Measurements from ENCODE around the gene LRRC52.

LRRC52 gene

GRCh38 chr1:165536016-165536415 is 7.8 kb upstream of the LRRC52 start:
- H3K4me2 ChIP-seq (ENCODE audit: low read depth, low read length, poor library complexity, severe bottlenecking) = no peak overlapping the region
- H3K27ac ChIP-seq (ENCODE audit: low read depth, low read length) = no peak overlapping the region
- no peaks in the 10 kb centered on the region for H3F3A ChIP-seq (ENCODE audit: insufficient read depth)
- H3K9me2 ChIP-seq (replicated peaks; ENCODE audit: insufficient read depth, low read length) = no peaks in the 10 kb centered on the region
- H3K27me3 ChIP-seq (ENCODE audit: low read length) = no peaks in the 10 kb centered on the region
- TF ChIP-seq EZH2phosphoT487 (conservative IDR thresholded peaks at IDR 0.05; ENCODE audit: low read length) (no peak), CTCF (IDR thresholded peaks at IDR 0.05; ENCODE audit: insufficient read depth, low read length, poor library complexity, severe bottlenecking) (no peak)
- H3K9me3 ChIP-seq (ENCODE audit: insufficient read depth, low read length) = no peaks in the 10 kb centered on the region
- no peaks in the 10 kb centered on the region for H3K79me2 ChIP-seq (ENCODE audit: insufficient read depth, low read length)
- no peak overlapping the region for H3K4me3 ChIP-seq (ENCODE audit: insufficient read depth, low read length, poor library complexity, severe bottlenecking)
- H3K36me3 ChIP-seq (ENCODE audit: low read length) = no peaks in the 10 kb centered on the region
- no peaks in the 10 kb centered on the region for H4K20me1 ChIP-seq (ENCODE audit: low read depth, low read length)
- no peak overlapping the region for H2AFZ ChIP-seq (ENCODE audit: low read depth, low read length, severe bottlenecking)
- H3K9ac ChIP-seq (ENCODE audit: low read length) = no peak overlapping the region

- Histone ChIP-seq H3K4me3 (ENCODE audit: insufficient read depth, low read length, poor library complexity, severe bottlenecking) (no peak overlapping the region), H3K27ac (ENCODE audit: low read depth, low read length) (no peak overlapping the region), H3K9me3 (ENCODE audit: insufficient read depth, low read length) (no peaks in the 10 kb centered on the region), H3F3A (ENCODE audit: insufficient read depth) (no peaks in the 10 kb centered on the region), H3K79me2 (ENCODE audit: insufficient read depth, low read length) (no peaks in the 10 kb centered on the region), H3K9ac (ENCODE audit: low read length) (no peak overlapping the region), H4K20me1 (ENCODE audit: low read depth, low read length) (no peaks in the 10 kb centered on the region), H2AFZ (ENCODE audit: low read depth, low read length, severe bottlenecking) (no peak overlapping the region), H3K27me3 (ENCODE audit: low read length) (no peaks in the 10 kb centered on the region), H3K36me3 (ENCODE audit: low read length) (no peaks in the 10 kb centered on the region), H3K9me2 (replicated peaks; ENCODE audit: insufficient read depth, low read length) (no peaks in the 10 kb centered on the region), H3K4me2 (ENCODE audit: low read depth, low read length, poor library complexity, severe bottlenecking) (no peak overlapping the region)
- TF ChIP-seq EZH2phosphoT487 (conservative IDR thresholded peaks at IDR 0.05; ENCODE audit: low read length) = no peak
- TF ChIP-seq CTCF (IDR thresholded peaks at IDR 0.05; ENCODE audit: insufficient read depth, low read length, poor library complexity, severe bottlenecking) = no peak
Observed at GRCh38 chr1:165537356-165538109, 6.3 kb upstream of the LRRC52 start.

GRCh38 chr1:165539306-165539705 is 4.5 kb upstream of the LRRC52 start:
- no peaks in the 10 kb centered on the region for H4K20me1 ChIP-seq (ENCODE audit: low read depth, low read length)
- H3K36me3 ChIP-seq (ENCODE audit: low read length) = no peaks in the 10 kb centered on the region
- no peaks in the 10 kb centered on the region for H3K9me2 ChIP-seq (replicated peaks; ENCODE audit: insufficient read depth, low read length)
- H3F3A ChIP-seq (ENCODE audit: insufficient read depth) = no peaks in the 10 kb centered on the region
- H3K9ac ChIP-seq (ENCODE audit: low read length) = no peak overlapping the region
- no peaks in the 10 kb centered on the region for H3K9me3 ChIP-seq (ENCODE audit: insufficient read depth, low read length)
- no peak overlapping the region for H3K27ac ChIP-seq (ENCODE audit: low read depth, low read length)
- H3K79me2 ChIP-seq (ENCODE audit: insufficient read depth, low read length) = no peaks in the 10 kb centered on the region
- H3K4me2 ChIP-seq (ENCODE audit: low read depth, low read length, poor library complexity, severe bottlenecking) = no peak overlapping the region
- TF ChIP-seq EZH2phosphoT487 (conservative IDR thresholded peaks at IDR 0.05; ENCODE audit: low read length) (no peak), CTCF (IDR thresholded peaks at IDR 0.05; ENCODE audit: insufficient read depth, low read length, poor library complexity, severe bottlenecking) (no peak)
- no peak overlapping the region for H2AFZ ChIP-seq (ENCODE audit: low read depth, low read length, severe bottlenecking)
- no peaks in the 10 kb centered on the region for H3K27me3 ChIP-seq (ENCODE audit: low read length)
- no peak overlapping the region for H3K4me3 ChIP-seq (ENCODE audit: insufficient read depth, low read length, poor library complexity, severe bottlenecking)
